Measurements from ENCODE around the gene HSPB1. TPM values are rescaled to one million over a fixed set of nuclear protein-coding genes. Genes with fewer than 3 reads are reported as not detected.
"Not testable (repeated sequence)": the region's sequence is repeated elsewhere in the genome, so short reads cannot be mapped to it uniquely, and the experiment has no call there.

HSPB1 gene
- total RNA-seq, 1 donor from 2014 or later, result 2.7 TPM

GRCh38 chr7:76334320-76334967, 32.0 kb downstream of the HSPB1 start:
- DNase-seq, result no peak

GRCh38 chr7:76335417-76335816, 32.9 kb downstream of the HSPB1 start:
- DNase-seq, result not testable (repeated sequence)

GRCh38 chr7:76336094-76336493, 33.6 kb downstream of the HSPB1 start:
- DNase-seq, result no peak

GRCh38 chr7:76337147-76337546, 34.7 kb downstream of the HSPB1 start:
- DNase-seq, result no peak

- DNase-seq, result no peak
Observed at GRCh38 chr7:76338298-76339084, 36.0 kb downstream of the HSPB1 start.

GRCh38 chr7:76340617-76341131, 38.2 kb downstream of the HSPB1 start:
- no peak for DNase-seq

- DNase-seq, result no peak
Observed at GRCh38 chr7:76342222-76342621, 39.7 kb downstream of the HSPB1 start.

GRCh38 chr7:76343294-76343930, 40.9 kb downstream of the HSPB1 start:
- DNase-seq, result no peak

GRCh38 chr7:76343931-76344321, 41.5 kb downstream of the HSPB1 start:
- no peak for DNase-seq

GRCh38 chr7:76346097-76346496, 43.6 kb downstream of the HSPB1 start:
- no peak for DNase-seq

- no peak for DNase-seq
Observed at GRCh38 chr7:76346778-76347177, 44.3 kb downstream of the HSPB1 start.

GRCh38 chr7:76347710-76348109, 45.2 kb downstream of the HSPB1 start:
- no peak for DNase-seq

- DNase-seq, result no peak
Observed at GRCh38 chr7:76349313-76349885, 46.9 kb downstream of the HSPB1 start.

GRCh38 chr7:76351372-76351771, 48.9 kb downstream of the HSPB1 start:
- DNase-seq, result no peak

- DNase-seq, result peak; percentile 24
Observed at GRCh38 chr7:76352193-76352592, 49.7 kb downstream of the HSPB1 start.

- no peak for DNase-seq
Observed at GRCh38 chr7:76353744-76354143, 51.3 kb downstream of the HSPB1 start.

Other genes starting within 250 kb of the HSPB1 start
- 6.7 TPM for gene SRRM3, start 100.8 kb upstream of the HSPB1 start, total RNA-seq
- gene YWHAG, start 56.3 kb downstream of the HSPB1 start, total RNA-seq, result 387 TPM
- gene SSC4D, start 107.0 kb downstream of the HSPB1 start, total RNA-seq, result 0.94 TPM
- 1.4 TPM for gene ZP3, start 122.3 kb downstream of the HSPB1 start, total RNA-seq
- gene DTX2, start 159.0 kb downstream of the HSPB1 start, total RNA-seq, result 5.9 TPM
- not detected for gene UPK3B, start 207.9 kb downstream of the HSPB1 start, total RNA-seq
- not detected for gene SPDYE16, start 240.6 kb downstream of the HSPB1 start, total RNA-seq